ENCODE results near the gene UGT1A8.

- TF ChIP-seq CTCF (IDR thresholded peaks at IDR 0.05) (no peak), EZH2 (IDR thresholded peaks at IDR 0.05; ENCODE audit: borderline replicate concordance, insufficient read depth, low read depth, low read length, poor library complexity, severe bottlenecking) (no peak)
These were observed 2.8 kb downstream of the UGT1A8 start for GRCh38 chr2:233620204-233620603.

Data from B cell (primary cell).